SU-DHL-6 (cell line): ENCODE results near the gene BEGAIN.

Experiments
- CTCF ChIP-seq: fragments of 200-600 bp; sonication (generic); IDR thresholded peaks from one replicate; pipeline ENCODE4 v1.5.1; 2017; ENCODE audit warnings: antibody characterized with exemption, mild to moderate bottlenecking, low read length, moderate library complexity; ENCODE audit not compliant: insufficient read depth, poor library complexity, severe bottlenecking
- EZH2phosphoT487 ChIP-seq: fragments of 200-600 bp; sonication (generic), shearing (Covaris generic); conservative IDR thresholded peaks from 2 replicates; pipeline ENCODE4 v1.6.1; 2018; ENCODE audit warnings: mild to moderate bottlenecking, antibody characterized with exemption, low read length, moderate library complexity, mixed read lengths

- no peak for TF ChIP-seq CTCF
- TF ChIP-seq EZH2phosphoT487, result no peak
Measured at GRCh38 chr14:100607611-100607956, 20.4 kb upstream of the BEGAIN start.
